ENCODE data around the gene SREBF2. TPM values are rescaled to one million over a fixed set of nuclear protein-coding genes. Genes with fewer than 3 reads are reported as not detected.

Gene SREBF2
- total RNA-seq, 1 experiment from 2014 or later, result 150 TPM

DNA sequence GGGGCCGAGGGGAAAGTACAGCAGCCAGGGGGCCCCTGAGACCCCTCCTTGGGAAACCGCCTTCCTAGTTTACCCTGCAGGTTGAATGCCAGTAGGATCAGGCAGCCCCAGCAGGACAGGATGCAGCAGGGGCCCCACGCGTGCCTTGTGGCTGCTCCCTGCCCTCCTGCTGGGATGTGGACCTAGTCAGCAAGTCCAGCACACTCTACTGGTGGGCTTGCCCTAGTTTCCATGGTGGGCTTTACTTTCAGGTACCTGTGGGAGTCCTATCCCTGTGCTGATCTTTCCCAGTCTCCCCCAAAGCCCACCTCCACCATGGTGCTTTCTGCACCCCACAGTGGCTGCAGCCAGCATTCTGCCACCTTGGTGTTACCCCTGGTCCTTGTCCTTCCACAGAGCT lies 59.8 kb downstream of the SREBF2 start:
- Mint-ChIP-seq H3K27ac (ENCODE audit: unreplicated experiment) (no peak overlapping the region), H3K4me1 (ENCODE audit: low read depth, unreplicated experiment) (no peaks in the 10 kb centered on the region), H3K9me3 (ENCODE audit: unreplicated experiment) (no peaks in the 10 kb centered on the region), H3K27me3 (ENCODE audit: insufficient read depth, unreplicated experiment) (no peaks in the 10 kb centered on the region), H3K4me3 (ENCODE audit: unreplicated experiment) (no peak overlapping the region), H3K36me3 (ENCODE audit: insufficient read depth, unreplicated experiment) (peaks cover 92% of the 10 kb centered on the region)
- no peaks in the 10 kb centered on the region for H3K27me3 ChIP-seq (replicated peaks; ENCODE audit: control insufficient read depth, insufficient read depth, low read length)
- DNase-seq, result no peak
- peaks cover 5% of the 10 kb centered on the region for H3K36me3 ChIP-seq (ENCODE audit: control insufficient read depth, insufficient read depth, low read length)
- BruUV-seq (replicated peaks), result no TSS peak
- no peak overlapping the region for H3K4me3 ChIP-seq (ENCODE audit: low read depth, low read length)
- intact Hi-C loops (cut with micrococcal nuclease; ENCODE audit: unreplicated experiment), result no loop called here
- ChIA-PET CTCF (no interaction called here), POLR2A (no interaction called here)
- TF ChIP-seq CTCF (IDR thresholded peaks at IDR 0.05; ENCODE audit: insufficient read depth in 1 of 2, low read depth in 1 of 2, low read length in 1 of 2, severe bottlenecking in 1 of 2, unreplicated experiment in 1 of 2), result no peak
- no peaks in the 10 kb centered on the region for H3K9me3 ChIP-seq
- no peaks in the 10 kb centered on the region for H3K4me1 ChIP-seq

DNA sequence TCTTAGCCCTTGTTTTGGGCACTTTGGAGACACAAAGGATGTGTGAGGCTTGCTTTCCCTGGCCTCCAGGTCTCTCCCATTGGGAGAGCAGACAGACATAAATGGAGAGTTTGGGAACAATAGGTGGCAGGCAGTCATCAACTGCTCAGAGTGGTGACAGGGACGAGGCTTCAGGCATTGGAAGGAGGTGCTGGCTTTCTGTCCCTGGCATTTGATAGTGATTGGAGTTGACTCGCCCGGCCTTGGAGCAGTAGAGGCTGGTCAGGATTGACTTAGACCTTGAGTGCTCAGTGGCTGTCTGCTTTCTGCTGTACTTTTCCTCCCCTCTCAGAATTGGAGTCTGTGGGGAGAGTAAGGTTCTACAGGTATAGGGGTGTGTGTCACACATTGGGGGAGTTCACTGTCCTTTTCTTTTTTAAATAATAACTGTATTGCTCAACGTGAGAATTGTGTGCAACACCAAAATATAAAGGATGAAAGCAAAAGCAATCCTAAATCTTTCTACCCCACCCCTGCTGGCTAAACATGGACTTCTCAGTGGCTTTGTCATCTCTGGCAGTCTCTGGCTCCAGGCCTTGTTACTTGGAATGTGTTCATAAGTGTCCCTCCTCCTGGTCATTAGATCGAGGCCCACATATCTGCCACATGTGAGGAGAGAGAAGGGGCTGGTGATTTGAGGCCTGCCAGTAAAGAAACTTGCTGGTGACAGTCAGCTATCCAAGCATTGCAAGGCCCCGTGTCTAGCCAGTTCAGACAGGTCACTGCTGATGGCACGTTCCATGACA lies 60.9 kb downstream of the SREBF2 start:
- Histone ChIP-seq H3K27me3 (replicated peaks; ENCODE audit: control insufficient read depth, insufficient read depth, low read length) (no peaks in the 10 kb centered on the region), H3K4me3 (ENCODE audit: low read depth, low read length) (no peak overlapping the region), H3K4me1 (no peaks in the 10 kb centered on the region), H3K9me3 (no peaks in the 10 kb centered on the region), H3K36me3 (ENCODE audit: control insufficient read depth, insufficient read depth, low read length) (peaks cover 5% of the 10 kb centered on the region)
- H3K36me3 Mint-ChIP-seq (ENCODE audit: insufficient read depth, unreplicated experiment), result peaks cover 94% of the 10 kb centered on the region
- ChIA-PET CTCF (no interaction called here), POLR2A (no interaction called here)
- H3K9me3 Mint-ChIP-seq (ENCODE audit: unreplicated experiment), result no peaks in the 10 kb centered on the region
- H3K27me3 Mint-ChIP-seq (ENCODE audit: insufficient read depth, unreplicated experiment), result no peaks in the 10 kb centered on the region
- H3K4me3 Mint-ChIP-seq (ENCODE audit: unreplicated experiment), result no peak overlapping the region
- no peak for TF ChIP-seq CTCF (IDR thresholded peaks at IDR 0.05; ENCODE audit: insufficient read depth in 1 of 2, low read depth in 1 of 2, low read length in 1 of 2, severe bottlenecking in 1 of 2, unreplicated experiment in 1 of 2)
- intact Hi-C loops (cut with micrococcal nuclease; ENCODE audit: unreplicated experiment), result no loop called here
- DNase-seq, result no peak
- no TSS peak for BruUV-seq (replicated peaks)
- no peaks in the 10 kb centered on the region for H3K4me1 Mint-ChIP-seq (ENCODE audit: low read depth, unreplicated experiment)
- no peak overlapping the region for H3K27ac Mint-ChIP-seq (ENCODE audit: unreplicated experiment)

- Mint-ChIP-seq H3K36me3 (ENCODE audit: insufficient read depth, unreplicated experiment) (peaks cover 88% of the 10 kb centered on the region), H3K4me3 (ENCODE audit: unreplicated experiment) (no peak overlapping the region), H3K27me3 (ENCODE audit: insufficient read depth, unreplicated experiment) (no peaks in the 10 kb centered on the region), H3K9me3 (ENCODE audit: unreplicated experiment) (no peaks in the 10 kb centered on the region), H3K4me1 (ENCODE audit: low read depth, unreplicated experiment) (no peaks in the 10 kb centered on the region), H3K27ac (ENCODE audit: unreplicated experiment) (no peak overlapping the region)
- no peaks in the 10 kb centered on the region for H3K9me3 ChIP-seq
- ChIA-PET CTCF (no interaction called here), POLR2A (no interaction called here)
- BruUV-seq (replicated peaks), result no TSS peak
- no peak for DNase-seq
- no peaks in the 10 kb centered on the region for H3K27me3 ChIP-seq (replicated peaks; ENCODE audit: control insufficient read depth, insufficient read depth, low read length)
- TF ChIP-seq CTCF (IDR thresholded peaks at IDR 0.05; ENCODE audit: insufficient read depth in 1 of 2, low read depth in 1 of 2, low read length in 1 of 2, severe bottlenecking in 1 of 2, unreplicated experiment in 1 of 2), result no peak
- H3K4me1 ChIP-seq, result no peaks in the 10 kb centered on the region
- no peak overlapping the region for H3K4me3 ChIP-seq (ENCODE audit: low read depth, low read length)
- intact Hi-C loops (cut with micrococcal nuclease; ENCODE audit: unreplicated experiment), result no loop called here
- H3K36me3 ChIP-seq (ENCODE audit: control insufficient read depth, insufficient read depth, low read length), result peaks cover 5% of the 10 kb centered on the region
Measured at GRCh38 chr22:41898645-41899044, 65.7 kb downstream of the SREBF2 start.

Data from Caco-2 (cell line).